NCI-H1436 treated with DMSO at 0.1 percent for 48 hours (cell line): ENCODE data around the gene KLHL10.
"Not testable (repeated sequence)": the region's sequence is repeated elsewhere in the genome, so short reads cannot be mapped to it uniquely, and the experiment has no call there.

ENCODE experiments used
- DNase-seq: peaks from one replicate; lab custom pipeline; 2025; lab: John Stamatoyannopoulos, UW

KLHL10 gene

GRCh38 chr17:41813152-41813680 is 24.4 kb upstream of the KLHL10 start:
- DNase-seq: no peak

GRCh38 chr17:41813699-41814124 is 23.9 kb upstream of the KLHL10 start:
- DNase-seq: no peak

- DNase-seq: no peak
Observed at GRCh38 chr17:41814195-41814594, 23.4 kb upstream of the KLHL10 start.

GRCh38 chr17:41816637-41817320 is 20.8 kb upstream of the KLHL10 start:
- no peak for DNase-seq

- DNase-seq: no peak
Observed at GRCh38 chr17:41818024-41818423, 19.6 kb upstream of the KLHL10 start.

GRCh38 chr17:41821776-41822175 is 15.8 kb upstream of the KLHL10 start:
- no peak for DNase-seq

- DNase-seq: no peak
Observed at GRCh38 chr17:41822216-41823140, 15.1 kb upstream of the KLHL10 start.

GRCh38 chr17:41823141-41823524 is 14.5 kb upstream of the KLHL10 start:
- no peak for DNase-seq

- DNase-seq: no peak
Observed at GRCh38 chr17:41823580-41823979, 14.0 kb upstream of the KLHL10 start.

GRCh38 chr17:41824086-41824485 is 13.5 kb upstream of the KLHL10 start:
- no peak for DNase-seq

- no peak for DNase-seq
Observed at GRCh38 chr17:41825175-41825845, 12.3 kb upstream of the KLHL10 start.

GRCh38 chr17:41829961-41830360 is 7.7 kb upstream of the KLHL10 start:
- not testable (repeated sequence) for DNase-seq

- DNase-seq: no peak
Observed at GRCh38 chr17:41835214-41835799, 2.3 kb upstream of the KLHL10 start.

- DNase-seq: no peak
Observed at GRCh38 chr17:41835800-41836549, 1.6 kb upstream of the KLHL10 start, which contains the start of gene NT5C3B. NT5C3B (minus strand) TSS chr17:41836232; CDS start chr17:41836193, 39 bp downstream.

- DNase-seq: no peak
Observed at GRCh38 chr17:41836550-41837196, 952 bp upstream of the KLHL10 start.

GRCh38 chr17:41839448-41839847 is 1.8 kb downstream of the KLHL10 start:
- not testable (repeated sequence) for DNase-seq

- DNase-seq: not testable (repeated sequence)
Observed at GRCh38 chr17:41840781-41841180, 3.2 kb downstream of the KLHL10 start.

GRCh38 chr17:41844971-41845370 is 7.3 kb downstream of the KLHL10 start:
- DNase-seq: no peak

GRCh38 chr17:41848788-41849187 is 11.2 kb downstream of the KLHL10 start:
- no peak for DNase-seq

- no peak for DNase-seq
Observed at GRCh38 chr17:41849251-41849990, 11.8 kb downstream of the KLHL10 start.
